RKO (cell line): ENCODE results near the gene COL18A1.

Experiments used
- DNase-seq: peaks from one replicate; pipeline ENCODE4 v3.0.0-alpha.2; 2016; ENCODE audit warnings: low spot score

The COL18A1 gene

DNA sequence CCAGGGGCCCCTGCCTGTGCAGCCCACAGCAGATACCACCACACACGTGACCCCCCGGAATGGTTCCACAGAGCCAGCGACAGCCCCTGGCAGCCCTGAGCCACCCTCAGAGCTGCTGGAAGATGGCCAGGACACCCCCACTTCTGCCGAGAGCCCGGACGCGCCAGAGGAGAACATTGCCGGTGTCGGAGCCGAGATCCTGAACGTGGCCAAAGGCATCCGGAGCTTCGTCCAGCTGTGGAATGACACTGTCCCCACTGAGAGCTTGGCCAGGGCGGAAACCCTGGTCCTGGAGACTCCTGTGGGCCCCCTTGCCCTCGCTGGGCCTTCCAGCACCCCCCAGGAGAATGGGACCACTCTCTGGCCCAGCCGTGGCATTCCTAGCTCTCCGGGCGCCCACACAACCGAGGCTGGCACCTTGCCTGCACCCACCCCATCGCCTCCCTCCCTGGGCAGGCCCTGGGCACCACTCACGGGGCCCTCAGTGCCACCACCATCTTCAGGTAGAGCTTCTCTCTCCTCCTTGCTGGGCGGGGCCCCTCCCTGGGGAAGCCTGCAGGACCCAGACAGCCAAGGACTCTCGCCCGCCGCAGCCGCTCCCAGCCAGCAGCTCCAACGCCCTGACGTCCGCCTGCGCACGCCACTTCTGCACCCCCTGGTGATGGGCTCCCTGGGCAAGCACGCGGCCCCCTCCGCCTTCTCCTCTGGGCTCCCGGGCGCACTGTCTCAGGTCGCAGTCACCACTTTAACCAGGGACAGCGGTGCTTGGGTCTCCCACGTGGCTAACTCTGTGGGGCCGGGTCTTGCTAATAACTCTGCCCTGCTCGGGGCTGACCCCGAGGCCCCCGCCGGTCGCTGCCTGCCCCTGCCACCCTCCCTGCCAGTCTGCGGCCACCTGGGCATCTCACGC is 51.0 kb downstream of the COL18A1 start:
- DNase-seq = no peak

GRCh38 chr21:45456584-45457160 is 51.7 kb downstream of the COL18A1 start:
- DNase-seq = no peak

DNA sequence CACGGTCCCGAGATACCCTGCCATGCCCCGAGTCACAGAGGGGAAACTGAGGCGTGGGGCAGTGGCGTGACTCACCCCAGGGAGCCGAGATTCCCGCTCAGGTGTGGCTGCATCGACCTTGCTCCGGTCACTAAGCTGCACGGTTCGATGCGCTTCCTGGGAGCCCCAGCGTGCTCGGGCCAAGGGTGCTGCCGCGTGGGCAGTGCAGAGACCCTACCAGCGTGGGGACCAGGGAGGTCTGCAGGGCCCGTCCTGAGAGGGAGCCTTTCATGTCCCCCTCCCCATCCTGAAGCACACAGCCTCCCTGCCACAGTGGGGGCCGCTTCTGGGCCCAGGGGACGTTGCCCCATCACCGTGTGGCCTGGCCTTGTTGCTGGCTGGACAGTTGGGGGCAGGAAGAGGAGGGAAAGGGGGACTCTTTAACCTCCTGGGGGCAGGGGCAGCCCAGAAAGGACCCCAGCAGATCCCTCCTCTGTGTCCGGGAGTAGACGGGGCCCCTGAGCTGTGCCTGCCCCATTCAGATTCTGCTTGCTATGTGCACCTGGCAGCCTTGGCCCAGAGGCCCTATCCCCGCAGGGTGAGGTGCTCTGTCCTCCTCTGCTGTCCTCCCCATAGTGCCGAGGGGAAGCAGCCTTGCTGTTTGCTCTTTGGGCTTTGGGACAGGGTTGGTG is 52.3 kb downstream of the COL18A1 start:
- DNase-seq = no peak

DNA sequence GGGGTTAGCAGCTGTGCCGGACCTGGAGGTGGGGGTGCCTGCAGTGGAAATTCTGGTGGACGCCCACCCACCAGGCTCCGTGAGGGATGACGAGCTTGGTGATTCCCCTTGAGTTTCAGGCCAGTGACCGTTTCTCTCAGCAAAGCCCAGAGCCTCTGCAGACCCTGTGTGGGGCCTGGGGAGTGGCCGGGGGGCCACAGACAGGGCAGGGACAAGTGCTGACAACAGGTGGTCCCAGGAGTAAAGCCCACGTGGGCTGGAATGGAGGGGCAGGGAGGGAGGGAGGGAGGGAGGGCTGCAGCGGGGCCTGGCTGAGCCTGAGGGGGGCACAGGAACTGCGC is 52.8 kb downstream of the COL18A1 start:
- no peak for DNase-seq

DNA sequence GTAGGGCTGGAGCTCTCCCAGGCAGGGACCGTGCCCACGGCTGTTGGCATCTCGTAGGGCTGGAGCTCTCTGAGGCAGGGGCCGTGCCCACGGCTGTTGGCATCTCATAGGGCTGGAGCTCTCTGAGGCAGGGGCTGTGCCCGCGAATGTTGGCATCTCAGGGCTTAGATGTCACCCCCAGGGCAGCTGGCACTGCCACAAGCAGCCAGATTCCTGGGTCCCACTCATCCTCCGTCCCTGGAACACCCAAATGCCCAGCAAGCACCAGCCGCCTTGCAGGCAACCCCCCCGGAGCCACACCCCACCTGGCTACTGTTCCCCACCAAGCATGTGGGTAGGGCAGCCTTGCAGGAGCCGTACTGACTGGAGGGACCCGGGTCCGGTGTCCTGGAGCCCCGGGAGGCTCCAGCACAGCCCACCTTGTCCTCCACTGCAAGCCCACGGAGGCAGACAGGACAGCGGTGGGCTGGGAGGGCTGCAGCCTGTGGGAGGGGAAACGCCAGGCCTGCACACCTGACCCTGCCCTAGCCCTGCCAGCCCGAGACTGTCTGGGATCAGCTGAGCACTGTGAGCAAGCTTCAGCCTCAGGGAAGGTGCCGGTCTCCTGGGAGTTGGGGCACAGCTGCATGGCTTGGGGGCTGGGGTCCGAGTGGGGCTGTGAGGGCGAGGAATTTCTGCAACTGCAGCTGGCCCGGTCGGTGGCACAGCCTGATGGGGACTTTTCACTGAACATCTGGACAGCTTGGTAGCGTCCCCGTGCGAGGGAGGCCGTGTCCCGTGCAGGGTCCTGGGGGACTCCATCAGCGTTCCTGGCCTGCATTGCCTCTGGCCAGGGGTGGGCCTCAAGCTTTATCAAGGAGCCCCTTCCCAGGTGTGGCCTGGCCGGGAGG is 53.6 kb downstream of the COL18A1 start:
- DNase-seq = no peak

- DNase-seq = no peak
Observed at GRCh38 chr21:45459171-45460010, 54.4 kb downstream of the COL18A1 start.

DNA sequence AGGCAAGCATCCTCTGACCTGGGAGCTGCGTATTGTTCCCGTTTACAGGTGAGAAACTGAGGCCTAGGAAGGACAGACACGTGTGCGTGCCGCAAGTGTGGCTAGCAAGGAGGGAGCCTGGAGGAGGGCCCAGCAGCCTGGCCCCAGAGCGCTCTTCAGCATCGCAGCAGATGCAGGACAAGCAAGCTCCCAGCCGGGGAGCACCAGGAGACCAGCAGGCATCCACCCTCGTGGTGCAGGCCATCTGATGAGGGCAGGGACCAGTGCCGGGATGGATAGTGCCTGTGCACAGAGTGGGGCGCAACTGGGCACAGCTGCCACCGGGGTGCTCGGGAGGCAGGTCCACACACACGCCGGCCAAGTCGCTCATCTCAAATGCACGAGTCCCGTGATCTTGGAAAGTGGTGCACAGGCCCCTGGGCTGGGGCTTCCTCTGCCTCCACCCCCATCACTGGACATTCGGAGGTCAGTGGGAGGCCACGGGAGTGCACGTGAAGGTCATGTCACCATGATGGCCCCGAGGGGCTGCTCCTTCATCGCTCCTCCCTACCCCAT is 55.1 kb downstream of the COL18A1 start:
- DNase-seq = no peak

- peak; percentile 18 for DNase-seq
Observed at GRCh38 chr21:45460611-45461368, 55.8 kb downstream of the COL18A1 start.

DNA sequence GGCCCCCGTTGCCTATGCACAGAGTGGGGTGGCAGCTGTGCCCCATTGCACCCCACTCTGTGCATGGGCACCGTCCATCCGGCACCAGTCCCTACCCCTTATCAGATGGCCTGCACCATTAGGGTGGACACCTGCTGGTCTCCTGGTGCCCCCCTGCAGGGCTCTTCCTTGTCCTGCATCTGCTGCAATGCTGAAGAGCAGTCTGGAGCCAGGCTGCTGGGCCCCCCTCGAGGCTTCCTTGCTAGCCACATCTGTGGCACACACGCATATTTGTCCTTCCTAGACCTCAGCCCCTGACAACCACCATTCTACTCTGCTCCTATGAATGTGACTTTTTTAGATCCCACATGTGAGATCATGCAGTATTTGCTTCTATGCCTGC is 56.4 kb downstream of the COL18A1 start:
- no peak for DNase-seq

DNA sequence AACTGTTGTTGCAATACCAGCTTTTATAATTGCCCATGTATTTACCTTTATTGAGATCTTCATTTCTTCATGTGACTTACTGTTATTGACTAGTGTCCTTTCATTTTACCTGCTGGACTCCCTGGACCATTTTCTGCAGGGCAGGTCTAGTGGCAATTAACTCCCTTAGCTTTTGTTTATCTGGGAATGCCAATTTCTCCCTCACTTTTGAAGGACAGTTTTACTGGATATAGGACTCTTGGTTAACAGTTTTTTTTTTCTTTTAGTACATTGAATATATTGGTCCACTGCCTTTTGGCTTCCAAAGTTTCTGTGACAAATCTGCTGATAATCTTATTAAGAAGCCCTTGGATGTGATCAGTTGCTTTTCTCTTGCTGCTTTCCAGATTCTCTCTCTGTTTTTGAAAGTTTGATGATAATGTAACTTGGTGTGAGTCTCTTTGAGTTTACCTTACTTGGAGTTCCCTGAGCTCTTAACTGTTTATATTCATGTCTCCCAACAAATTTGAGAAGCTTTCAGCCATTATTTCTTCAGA is 56.9 kb downstream of the COL18A1 start:
- no peak for DNase-seq

DNA sequence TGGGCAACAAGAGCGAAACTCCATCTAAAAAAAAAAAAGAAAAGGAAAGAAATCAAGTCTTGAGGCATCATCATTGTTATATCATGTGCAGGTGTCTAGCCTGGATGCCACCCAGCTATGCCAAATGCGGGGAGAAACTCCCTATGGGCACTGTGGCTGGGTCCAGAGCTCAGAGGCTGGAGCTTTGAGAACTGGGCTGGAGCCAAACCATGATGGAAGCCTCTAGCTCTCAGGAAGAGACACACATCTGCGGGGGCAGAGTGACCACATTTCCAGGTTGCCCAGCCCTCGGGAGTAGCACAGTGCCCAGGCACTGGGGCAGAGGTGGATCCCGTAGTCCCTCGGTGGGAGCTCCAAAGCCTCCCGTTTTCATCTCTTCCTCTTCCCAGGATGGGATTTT is 58.9 kb downstream of the COL18A1 start:
- no peak for DNase-seq

DNA sequence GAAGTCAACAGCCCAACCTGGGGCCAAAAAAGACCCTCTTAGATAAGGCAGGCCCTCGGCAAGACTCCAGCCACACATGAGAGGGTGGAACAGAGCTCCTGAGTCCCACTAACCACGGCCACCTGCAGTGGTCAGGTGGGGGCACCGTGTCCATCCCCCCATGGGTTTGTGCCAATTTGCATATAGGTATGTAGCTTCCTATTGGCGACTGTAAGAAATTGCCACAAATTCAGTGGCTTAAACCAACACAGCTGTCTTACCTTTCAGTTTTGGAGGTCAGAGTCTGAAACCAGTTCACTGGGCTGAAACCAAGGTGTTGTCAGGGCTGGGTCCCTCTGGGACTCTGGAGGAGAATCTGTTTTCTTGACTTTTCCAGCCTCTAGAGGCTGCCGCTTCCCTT is 59.3 kb downstream of the COL18A1 start:
- DNase-seq = no peak

DNA sequence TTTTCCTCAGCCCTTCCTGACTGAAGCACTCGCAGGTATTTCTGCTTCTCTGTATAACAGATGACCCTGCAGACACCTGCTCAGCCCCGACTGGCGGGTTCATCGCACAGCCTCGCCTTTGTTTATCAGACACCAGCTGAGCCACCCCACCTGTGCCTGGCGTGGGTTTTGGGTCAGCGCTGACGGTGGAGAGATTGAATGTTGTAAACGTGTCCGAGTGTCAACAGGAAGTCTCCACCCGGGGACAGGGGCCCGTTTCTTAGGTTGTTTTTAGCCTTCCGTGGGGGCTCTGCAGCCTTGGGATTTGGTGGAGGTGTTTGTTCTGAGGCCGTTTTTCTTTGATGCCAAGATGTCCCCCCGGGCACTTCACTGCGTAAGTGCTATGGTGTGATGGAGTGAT is 60.1 kb downstream of the COL18A1 start:
- no peak for DNase-seq

- DNase-seq = no peak
Observed at GRCh38 chr21:45465611-45466329, 60.8 kb downstream of the COL18A1 start.

- DNase-seq = no peak
Observed at GRCh38 chr21:45466330-45467220, 61.6 kb downstream of the COL18A1 start.

- no peak for DNase-seq
Observed at GRCh38 chr21:45467221-45467779, 62.3 kb downstream of the COL18A1 start.

GRCh38 chr21:45468051-45468970 is 63.3 kb downstream of the COL18A1 start:
- DNase-seq = no peak
